Panc1 (cell line): Measurements from ENCODE around the gene NKAIN4. TPM values are rescaled to one million over a fixed set of nuclear protein-coding genes. Genes with fewer than 3 reads are reported as not detected.

Experiments
- ATAC-seq: fragments of 200-7000 bp; cut with Tn5 transposase; 2 replicates; pipeline ENCODE4 v1.9.1; 2020; ENCODE audit warnings: mild to moderate bottlenecking, moderate library complexity
- BruUV-seq: library from RNA; stranded (reverse); fragments of 400-500 nt; replicated peaks from 2 replicates; lab custom pipeline; 2021; lab: Mats Ljungman, UMichigan
- CTCF ChIA-PET: fragments of 300-600 bp; sonication (Branson Sonifier 250); formaldehyde crosslinking; loops from one replicate; lab custom pipeline; 2022; ENCODE audit warnings: antibody characterized with exemption; lab: Charles Lee
- POLR2A ChIA-PET: fragments of 300-600 bp; sonication (Branson Sonifier 250); formaldehyde crosslinking; loops from one replicate; lab custom pipeline; 2022; ENCODE audit warnings: antibody characterized with exemption; lab: Charles Lee
- DNase-seq: peaks from one replicate; pipeline ENCODE4 v3.0.0-alpha.2; 2010; ENCODE audit warnings: low read depth, low spot score
- H3K27ac ChIP-seq: 2 replicates; pipeline ENCODE4 v1.5.1; 2011; ENCODE audit warnings: mild to moderate bottlenecking, low read length, inconsistent platforms
- H3K27me3 ChIP-seq: fragments of 200-500 bp; sonication (Bioruptor generic); 2 replicates; pipeline ENCODE4 v1.6.0; 2014; ENCODE audit warnings: low read length, inconsistent platforms; ENCODE audit not compliant: control insufficient read depth, insufficient read depth
- H3K36me3 ChIP-seq: fragments of 200-500 bp; sonication (Bioruptor generic); 2 replicates; pipeline ENCODE4 v1.5.1; 2014; ENCODE audit warnings: inconsistent platforms, mild to moderate bottlenecking, low read length, moderate library complexity; ENCODE audit not compliant: control insufficient read depth, insufficient read depth
- H3K4me1 ChIP-seq: 2 replicates; pipeline ENCODE4 v1.5.1; 2011; ENCODE audit warnings: inconsistent platforms, mild to moderate bottlenecking, low read length, moderate library complexity; ENCODE audit not compliant: control insufficient read depth, insufficient read depth
- H3K4me3 ChIP-seq, 2 experiments: 2 replicates each; pipeline ENCODE4 v1.5.1; 2011 to 2012; ENCODE audit warnings: low read depth in 2 of 2, low read length in 2 of 2, mild to moderate bottlenecking in 2 of 2, inconsistent platforms in 1 of 2, moderate library complexity in 1 of 2
- H3K9me3 ChIP-seq: fragments of 200-500 bp; sonication (Bioruptor generic); 2 replicates; pipeline ENCODE4 v1.5.1; 2014; ENCODE audit warnings: low read depth, mild to moderate bottlenecking, inconsistent platforms, low read length, moderate library complexity; ENCODE audit not compliant: control insufficient read depth, insufficient read depth
- POLR2AphosphoS5 ChIP-seq: IDR thresholded peaks from 2 replicates; pipeline ENCODE4 v1.6.1; 2012; ENCODE audit warnings: mild to moderate bottlenecking, low read depth, low read length, moderate library complexity
- SIN3A ChIP-seq: IDR thresholded peaks from 2 replicates; pipeline ENCODE4 v1.6.1; 2012; ENCODE audit warnings: low read depth, mild to moderate bottlenecking, low read length, moderate library complexity, borderline replicate concordance; ENCODE audit not compliant: insufficient read depth
- TCF7L2 ChIP-seq: IDR thresholded peaks from 2 replicates; pipeline ENCODE4 v1.6.1; 2011; ENCODE audit warnings: mild to moderate bottlenecking, low read depth, low read length, inconsistent platforms
- in situ Hi-C: cut with HindIII; loops from 2 replicates; pipeline ENCODE4 v1.10.0; 2016; ENCODE audit warnings: low sequenced_read_pairs, low pct_unique_long_range_greater_than_20kb
- intact Hi-C: fragments of 100-400 bp; cut with micrococcal nuclease; formaldehyde crosslinking; loops from one replicate; pipeline ENCODE4 v1.10.0; 2022; ENCODE audit not compliant: unreplicated experiment
- total RNA-seq: library from RNA; stranded (reverse); gene quantifications from one replicate; pipeline ENCODE4 v1.2.1, GENCODE V29; 2021; ENCODE audit not compliant: unreplicated experiment
- TF ChIP-seq, protein P1 (sequence below), 2 experiments: IDR thresholded peaks; 2 replicates each; pipeline ENCODE4 v1.6.1; 2011 to 2012; ENCODE audit warnings: low read depth in 2 of 2, control low read depth in 1 of 2, low read length in 1 of 2, mild to moderate bottlenecking in 1 of 2, moderate library complexity in 1 of 2; ENCODE audit not compliant: insufficient read depth in 1 of 2
- TF ChIP-seq, protein P2 (sequence below): fragments of 450-650 bp; IDR thresholded peaks from 2 replicates; pipeline ENCODE4 v1.5.1; 2017; ENCODE audit warnings: mild to moderate bottlenecking

NKAIN4 gene
- total RNA-seq, 1 experiment from 2014 or later, result 5.5 TPM

DNA sequence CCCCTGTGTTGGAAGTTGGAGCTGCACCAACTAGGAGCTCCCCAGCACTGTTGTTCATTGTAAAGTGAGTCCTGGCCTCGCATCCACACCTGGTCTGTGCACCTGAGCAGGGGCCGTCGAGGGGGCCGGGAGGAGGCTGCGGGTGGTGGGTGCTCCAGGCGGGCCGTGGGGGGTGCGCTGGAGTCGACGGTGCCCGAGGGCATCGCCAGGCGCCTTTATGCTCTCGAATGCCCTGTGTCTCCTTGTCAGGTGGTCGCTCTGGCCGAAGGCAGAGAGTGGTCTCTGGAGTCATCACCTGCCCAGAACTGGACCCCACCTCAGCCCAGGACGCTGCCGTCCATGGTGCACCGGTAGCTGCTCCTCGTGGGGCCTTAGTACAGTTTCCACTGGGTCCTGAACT, 22.7 kb upstream of the NKAIN4 start:
- no peak for TF ChIP-seq POLR2AphosphoS5
- TF ChIP-seq SIN3A, result no peak
- TF ChIP-seq, protein P1, sequence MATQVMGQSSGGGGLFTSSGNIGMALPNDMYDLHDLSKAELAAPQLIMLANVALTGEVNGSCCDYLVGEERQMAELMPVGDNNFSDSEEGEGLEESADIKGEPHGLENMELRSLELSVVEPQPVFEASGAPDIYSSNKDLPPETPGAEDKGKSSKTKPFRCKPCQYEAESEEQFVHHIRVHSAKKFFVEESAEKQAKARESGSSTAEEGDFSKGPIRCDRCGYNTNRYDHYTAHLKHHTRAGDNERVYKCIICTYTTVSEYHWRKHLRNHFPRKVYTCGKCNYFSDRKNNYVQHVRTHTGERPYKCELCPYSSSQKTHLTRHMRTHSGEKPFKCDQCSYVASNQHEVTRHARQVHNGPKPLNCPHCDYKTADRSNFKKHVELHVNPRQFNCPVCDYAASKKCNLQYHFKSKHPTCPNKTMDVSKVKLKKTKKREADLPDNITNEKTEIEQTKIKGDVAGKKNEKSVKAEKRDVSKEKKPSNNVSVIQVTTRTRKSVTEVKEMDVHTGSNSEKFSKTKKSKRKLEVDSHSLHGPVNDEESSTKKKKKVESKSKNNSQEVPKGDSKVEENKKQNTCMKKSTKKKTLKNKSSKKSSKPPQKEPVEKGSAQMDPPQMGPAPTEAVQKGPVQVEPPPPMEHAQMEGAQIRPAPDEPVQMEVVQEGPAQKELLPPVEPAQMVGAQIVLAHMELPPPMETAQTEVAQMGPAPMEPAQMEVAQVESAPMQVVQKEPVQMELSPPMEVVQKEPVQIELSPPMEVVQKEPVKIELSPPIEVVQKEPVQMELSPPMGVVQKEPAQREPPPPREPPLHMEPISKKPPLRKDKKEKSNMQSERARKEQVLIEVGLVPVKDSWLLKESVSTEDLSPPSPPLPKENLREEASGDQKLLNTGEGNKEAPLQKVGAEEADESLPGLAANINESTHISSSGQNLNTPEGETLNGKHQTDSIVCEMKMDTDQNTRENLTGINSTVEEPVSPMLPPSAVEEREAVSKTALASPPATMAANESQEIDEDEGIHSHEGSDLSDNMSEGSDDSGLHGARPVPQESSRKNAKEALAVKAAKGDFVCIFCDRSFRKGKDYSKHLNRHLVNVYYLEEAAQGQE (IDR thresholded peaks at IDR 0.05; ENCODE audit: insufficient read depth in 1 of 2, low read depth in 2 of 2, low read length in 1 of 2), result no peak
- TF ChIP-seq, protein P2, sequence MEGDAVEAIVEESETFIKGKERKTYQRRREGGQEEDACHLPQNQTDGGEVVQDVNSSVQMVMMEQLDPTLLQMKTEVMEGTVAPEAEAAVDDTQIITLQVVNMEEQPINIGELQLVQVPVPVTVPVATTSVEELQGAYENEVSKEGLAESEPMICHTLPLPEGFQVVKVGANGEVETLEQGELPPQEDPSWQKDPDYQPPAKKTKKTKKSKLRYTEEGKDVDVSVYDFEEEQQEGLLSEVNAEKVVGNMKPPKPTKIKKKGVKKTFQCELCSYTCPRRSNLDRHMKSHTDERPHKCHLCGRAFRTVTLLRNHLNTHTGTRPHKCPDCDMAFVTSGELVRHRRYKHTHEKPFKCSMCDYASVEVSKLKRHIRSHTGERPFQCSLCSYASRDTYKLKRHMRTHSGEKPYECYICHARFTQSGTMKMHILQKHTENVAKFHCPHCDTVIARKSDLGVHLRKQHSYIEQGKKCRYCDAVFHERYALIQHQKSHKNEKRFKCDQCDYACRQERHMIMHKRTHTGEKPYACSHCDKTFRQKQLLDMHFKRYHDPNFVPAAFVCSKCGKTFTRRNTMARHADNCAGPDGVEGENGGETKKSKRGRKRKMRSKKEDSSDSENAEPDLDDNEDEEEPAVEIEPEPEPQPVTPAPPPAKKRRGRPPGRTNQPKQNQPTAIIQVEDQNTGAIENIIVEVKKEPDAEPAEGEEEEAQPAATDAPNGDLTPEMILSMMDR, result no peak
- TF ChIP-seq TCF7L2, result no peak

DNA sequence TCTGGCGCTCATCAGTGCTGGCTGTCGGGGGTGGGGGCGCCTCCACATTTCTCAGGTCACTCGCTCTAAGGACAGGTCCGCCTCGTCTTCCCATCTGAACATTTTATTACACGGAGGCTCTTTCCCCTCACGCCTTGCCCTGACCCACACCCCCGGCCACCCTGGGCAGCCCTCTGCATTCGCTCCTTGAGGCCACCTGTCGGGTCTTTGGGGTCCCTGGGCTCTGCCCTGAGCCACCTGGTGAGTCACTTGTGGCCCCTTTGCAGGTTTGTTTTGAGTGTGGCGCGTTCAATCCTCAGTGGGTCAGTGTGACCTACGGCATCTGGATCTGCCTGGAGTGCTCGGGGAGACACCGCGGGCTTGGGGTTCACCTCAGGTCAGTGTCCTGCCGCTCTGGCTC, 21.6 kb upstream of the NKAIN4 start:
- no peaks in the 10 kb centered on the region for H3K27me3 ChIP-seq
- H3K9me3 ChIP-seq, result no peaks in the 10 kb centered on the region
- in situ Hi-C loops, result loop anchor here (5.0 to 25.0 kb wide), 2 partner anchors 54 to 111 kb away; no protein-coding TSS in a partner anchor
- ChIA-PET POLR2A (no interaction called here), CTCF (interaction anchor here (1.2 kb wide), 1 partner anchor 105 kb away, joined by 3 read pairs; no protein-coding TSS in a partner anchor)
- no peak for DNase-seq
- no peak overlapping the region for H3K27ac ChIP-seq
- peaks cover 15% of the 10 kb centered on the region for H3K4me1 ChIP-seq
- no peaks in the 10 kb centered on the region; the same call in none of the 2 replicates for H3K36me3 ChIP-seq
- no TSS peak for BruUV-seq
- no peak for TF ChIP-seq POLR2AphosphoS5
- TF ChIP-seq, protein P2, result no peak
- H3K4me3 ChIP-seq, result no peak overlapping the region
- intact Hi-C loops, result no loop called here
- no peak for ATAC-seq

More for the DNA sequence above, 22.7 kb upstream of the NKAIN4 start:
- no peak overlapping the region for H3K4me3 ChIP-seq
- CTCF ChIA-PET, result interaction anchor here (0.7 to 1.2 kb wide), 3 partner anchors 29 to 104 kb away, joined by 3 to 5 read pairs (median 3); no protein-coding TSS in a partner anchor
- H3K27me3 ChIP-seq, result no peaks in the 10 kb centered on the region
- in situ Hi-C loops, result loop anchor here (5.0 to 25.0 kb wide), 2 partner anchors 55 to 110 kb away; no protein-coding TSS in a partner anchor
- no peak for ATAC-seq
- H3K27ac ChIP-seq, result no peak overlapping the region
- DNase-seq, result no peak
- POLR2A ChIA-PET, result no interaction called here
- intact Hi-C loops, result no loop called here
- BruUV-seq, result no TSS peak
- peaks cover 11% of the 10 kb centered on the region for H3K4me1 ChIP-seq
- no peaks in the 10 kb centered on the region for H3K9me3 ChIP-seq
- no peaks in the 10 kb centered on the region; the same call in none of the 2 replicates for H3K36me3 ChIP-seq
